ENCODE measurements around the gene PLPPR3.

- TF ChIP-seq CTCF (IDR thresholded peaks at IDR 0.05; ENCODE audit: borderline replicate concordance, extremely low read depth, low read length, poor library complexity, severe bottlenecking) (no peak), EZH2 (IDR thresholded peaks at IDR 0.05; ENCODE audit: borderline replicate concordance, low read depth, low read length, severe bottlenecking) (no peak)
Measured at GRCh38 chr19:769616-770015, 52.1 kb downstream of the PLPPR3 start.
